Upper lobe of left lung (tissue), 4 donors: ENCODE data around the gene DNAJC8.

Experiments
- EP300 ChIP-seq, 4 donors: sonication (generic); formaldehyde crosslinking; IDR thresholded peaks; one replicate each; pipeline ENCODE4 v1.5.1; 2017; ENCODE audit warnings: antibody characterized with exemption in 4 of 4, control low read depth in 2 of 4
- POLR2A ChIP-seq, 4 donors: fragments of 450-650 bp; IDR thresholded peaks; one replicate each; pipeline ENCODE4 v1.5.1; 2016 to 2017; ENCODE audit warnings: antibody characterized with exemption in 4 of 4, mild to moderate bottlenecking in 2 of 4
- POLR2AphosphoS5 ChIP-seq, 2 donors: sonication (generic); formaldehyde crosslinking; IDR thresholded peaks; one replicate each; pipeline ENCODE4 v1.5.1; 2017; ENCODE audit warnings: antibody characterized with exemption in 2 of 2
- TF ChIP-seq, protein P1 (sequence below), 6 experiments: fragments of 450-650 bp in 4 of 6; fragments of 200-600 bp in 2 of 6; sonication (generic) in 2 of 6; IDR thresholded peaks; one replicate each; pipeline ENCODE4 v1.5.1; 2016 to 2019; ENCODE audit warnings: antibody characterized with exemption in 6 of 6

DNA sequence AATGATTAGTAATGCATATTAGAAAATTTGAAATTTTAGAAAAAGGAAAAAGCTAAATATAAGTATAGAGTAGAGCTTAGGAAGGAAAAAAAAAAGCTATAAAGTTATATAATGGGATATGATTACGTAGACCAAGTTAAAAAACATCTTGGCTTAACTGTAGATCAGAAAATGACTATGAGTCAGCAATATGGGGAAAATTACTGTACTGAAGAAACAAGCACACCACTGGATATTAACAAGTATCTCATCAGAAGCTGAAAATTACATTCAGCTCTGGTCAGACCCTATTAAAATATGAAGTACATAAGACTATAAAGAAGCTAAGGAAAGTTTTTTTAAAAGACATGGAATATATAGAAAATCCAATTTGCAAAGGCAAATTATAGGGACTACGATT is 19.5 kb downstream of the DNAJC8 start:
- TF ChIP-seq, protein P1, sequence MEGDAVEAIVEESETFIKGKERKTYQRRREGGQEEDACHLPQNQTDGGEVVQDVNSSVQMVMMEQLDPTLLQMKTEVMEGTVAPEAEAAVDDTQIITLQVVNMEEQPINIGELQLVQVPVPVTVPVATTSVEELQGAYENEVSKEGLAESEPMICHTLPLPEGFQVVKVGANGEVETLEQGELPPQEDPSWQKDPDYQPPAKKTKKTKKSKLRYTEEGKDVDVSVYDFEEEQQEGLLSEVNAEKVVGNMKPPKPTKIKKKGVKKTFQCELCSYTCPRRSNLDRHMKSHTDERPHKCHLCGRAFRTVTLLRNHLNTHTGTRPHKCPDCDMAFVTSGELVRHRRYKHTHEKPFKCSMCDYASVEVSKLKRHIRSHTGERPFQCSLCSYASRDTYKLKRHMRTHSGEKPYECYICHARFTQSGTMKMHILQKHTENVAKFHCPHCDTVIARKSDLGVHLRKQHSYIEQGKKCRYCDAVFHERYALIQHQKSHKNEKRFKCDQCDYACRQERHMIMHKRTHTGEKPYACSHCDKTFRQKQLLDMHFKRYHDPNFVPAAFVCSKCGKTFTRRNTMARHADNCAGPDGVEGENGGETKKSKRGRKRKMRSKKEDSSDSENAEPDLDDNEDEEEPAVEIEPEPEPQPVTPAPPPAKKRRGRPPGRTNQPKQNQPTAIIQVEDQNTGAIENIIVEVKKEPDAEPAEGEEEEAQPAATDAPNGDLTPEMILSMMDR (IDR thresholded peaks at IDR 0.05) = no peak
- TF ChIP-seq POLR2AphosphoS5 (IDR thresholded peaks at IDR 0.05) (no peak), EP300 (IDR thresholded peaks at IDR 0.05) (no peak), POLR2A (IDR thresholded peaks at IDR 0.05) (no peak)
